Hematopoietic multipotent progenitor cell treated with erythropoietin and hydrocortisone succinate and interleukin-3 and kit ligand, for 8 days (in vitro differentiated cells): Measurements from ENCODE around the gene RAPSN.

Experiments
- DNase-seq: peaks from one replicate; pipeline ENCODE4 v3.0.0-alpha.2; 2015

RAPSN gene

DNA sequence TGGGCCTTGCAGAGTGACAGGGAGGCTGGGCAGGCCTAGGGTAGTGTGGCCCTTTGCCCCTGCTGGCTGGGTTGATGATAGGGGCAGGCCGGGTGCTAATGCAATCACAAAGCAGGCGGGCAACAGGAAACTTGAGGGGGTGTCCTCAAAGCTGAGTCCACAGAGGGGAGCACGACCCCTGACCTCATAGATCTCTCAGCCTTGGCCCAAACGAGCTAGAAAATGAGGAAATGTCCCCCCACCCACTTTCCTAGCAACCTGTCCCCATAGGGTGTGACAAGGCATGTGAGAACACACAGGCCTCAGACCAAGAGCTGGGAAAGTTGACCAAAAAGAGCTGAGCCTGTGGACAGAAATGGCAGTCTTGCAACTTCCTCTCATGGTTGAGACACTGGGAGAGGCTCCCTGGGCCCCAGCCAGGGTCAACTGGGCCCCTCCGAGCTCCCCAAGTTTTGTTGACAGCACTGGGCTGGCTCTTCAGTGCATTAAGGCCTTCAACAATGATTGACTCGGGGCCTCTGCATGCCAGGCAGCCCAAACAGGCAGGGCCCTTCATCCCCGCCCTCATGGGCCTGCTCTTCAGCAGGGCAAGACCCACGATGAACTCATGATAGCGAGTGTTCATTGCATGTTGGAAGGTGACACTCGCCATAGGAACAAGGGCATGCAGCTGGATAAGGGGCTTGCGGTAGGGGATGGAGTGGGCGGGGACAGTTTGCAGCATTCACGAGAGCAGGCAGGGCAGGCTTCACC, 60.8 kb downstream of the RAPSN start:
- DNase-seq: peak; percentile 22
